ENCODE data around the gene SPRN. TPM values are rescaled to one million over a fixed set of nuclear protein-coding genes. Genes with fewer than 3 reads are reported as not detected.
"Not testable (repeated sequence)": the region's sequence is repeated elsewhere in the genome, so short reads cannot be mapped to it uniquely, and the experiment has no call there.

SPRN gene
- total RNA-seq, 2 experiments from 2014 or later: not detected

DNA sequence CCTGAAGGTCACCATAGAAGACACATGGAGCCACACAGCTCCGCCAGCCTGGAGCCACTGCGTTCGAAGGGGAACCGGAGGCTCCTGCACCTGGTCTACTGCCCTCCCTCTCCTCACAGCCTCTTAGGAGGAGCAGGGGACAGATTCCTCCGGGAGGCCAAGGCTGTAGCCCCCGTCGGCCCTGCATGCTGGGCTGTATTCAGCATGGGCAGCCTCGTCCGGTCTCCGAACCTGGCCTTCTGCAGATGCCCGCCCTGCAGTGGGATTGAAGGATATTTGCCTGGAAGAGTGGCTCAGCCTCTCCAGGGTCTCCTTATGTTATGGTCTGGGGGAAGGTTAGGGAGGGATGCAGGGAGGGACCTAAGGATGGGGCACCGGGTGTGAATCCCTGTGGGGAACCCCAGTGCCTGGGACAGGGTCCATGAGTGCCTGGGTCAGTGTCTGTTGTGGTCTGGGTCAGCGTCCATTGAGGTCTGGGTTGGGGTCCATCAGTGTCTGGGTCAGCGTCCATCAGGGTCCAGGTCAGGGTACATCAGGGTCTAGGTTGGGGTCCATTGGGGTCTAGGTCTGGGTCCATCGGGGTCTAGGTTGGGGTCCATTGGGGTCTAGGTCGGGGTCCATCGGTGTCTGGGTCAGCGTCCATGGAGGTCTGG is 16.3 kb upstream of the SPRN start:
- ATAC-seq (no peak), DNase-seq (no peak)
- peaks cover 21% of the 10 kb centered on the region for H3K4me1 Mint-ChIP-seq
- H3K27me3 Mint-ChIP-seq: peaks cover 9% of the 10 kb centered on the region
- H3K27ac Mint-ChIP-seq: no peak overlapping the region
- CTCF ChIA-PET: no interaction called here
- peaks cover 2% of the 10 kb centered on the region for H3K36me3 Mint-ChIP-seq
- no peak overlapping the region for H3K4me3 Mint-ChIP-seq
- H3K9me3 Mint-ChIP-seq (ENCODE audit: low read depth): peaks cover 7% of the 10 kb centered on the region

- no peaks in the 10 kb centered on the region for H3K9me3 Mint-ChIP-seq (ENCODE audit: low read depth)
- CTCF ChIA-PET: interaction anchor here (0.7 to 2.8 kb wide), 15 partner anchors 10 to 111 kb away, joined by 3 to 16 read pairs (median 6); no protein-coding TSS in a partner anchor
- H3K27me3 Mint-ChIP-seq: peaks cover 9% of the 10 kb centered on the region
- H3K36me3 Mint-ChIP-seq: no peaks in the 10 kb centered on the region
- H3K4me3 Mint-ChIP-seq: no peak overlapping the region
- no peak overlapping the region for H3K27ac Mint-ChIP-seq
- no peak for ATAC-seq
- DNase-seq: no peak
- H3K4me1 Mint-ChIP-seq: peaks cover 21% of the 10 kb centered on the region
Observed at GRCh38 chr10:133439517-133440461, 15.4 kb upstream of the SPRN start.

GRCh38 chr10:133438711-133439273 is 14.4 kb upstream of the SPRN start:
- Mint-ChIP-seq H3K4me3 (no peak overlapping the region), H3K27me3 (peaks cover 9% of the 10 kb centered on the region), H3K4me1 (peaks cover 21% of the 10 kb centered on the region), H3K27ac (no peak overlapping the region), H3K36me3 (no peaks in the 10 kb centered on the region), H3K9me3 (ENCODE audit: low read depth) (no peaks in the 10 kb centered on the region)
- no peak for DNase-seq
- ATAC-seq: peak; percentile 41
- CTCF ChIA-PET: interaction anchor here (0.6 to 2.8 kb wide), 26 partner anchors 9 to 1329 kb away, joined by 3 to 16 read pairs (median 4); partner anchors contain the start of genes ECHS1 and SCART1

DNA sequence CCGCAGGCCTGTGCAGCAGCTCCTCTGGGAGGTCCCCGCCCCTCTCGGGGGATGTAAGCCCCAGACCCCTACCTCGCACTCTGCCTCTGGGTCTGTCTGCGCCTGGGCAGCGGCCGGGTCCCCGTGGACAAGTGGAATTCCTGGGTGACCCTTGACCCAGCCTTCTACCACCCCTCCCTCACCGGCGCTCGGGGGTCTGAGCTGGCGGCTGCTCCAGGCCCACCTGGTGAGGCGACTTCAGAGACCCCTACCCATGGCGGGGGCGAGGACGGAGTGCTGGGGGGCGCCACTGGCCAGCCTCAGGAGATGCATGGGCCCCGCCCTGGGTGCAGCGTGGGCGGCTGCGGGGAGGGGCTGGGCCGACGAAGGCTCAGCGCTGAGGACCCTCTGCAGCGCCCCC is 8.4 kb upstream of the SPRN start:
- H3K36me3 Mint-ChIP-seq; H3K4me3 Mint-ChIP-seq; H3K4me1 Mint-ChIP-seq; H3K9me3 Mint-ChIP-seq (ENCODE audit: low read depth); DNase-seq; H3K27ac Mint-ChIP-seq; H3K27me3 Mint-ChIP-seq; ATAC-seq; CTCF ChIA-PET: not testable (repeated sequence)

- CTCF ChIA-PET; DNase-seq; H3K4me1 Mint-ChIP-seq; H3K27ac Mint-ChIP-seq; H3K4me3 Mint-ChIP-seq; H3K36me3 Mint-ChIP-seq; ATAC-seq; H3K27me3 Mint-ChIP-seq; H3K9me3 Mint-ChIP-seq (ENCODE audit: low read depth): not testable (repeated sequence)
Observed at GRCh38 chr10:133431888-133432613, 7.6 kb upstream of the SPRN start.

GRCh38 chr10:133429571-133429970 is 5.1 kb upstream of the SPRN start:
- not testable (repeated sequence) for DNase-seq, H3K27me3 Mint-ChIP-seq
- CTCF ChIA-PET: interaction anchor here (1.1 kb wide), 1 partner anchor 9 kb away, joined by 3 read pairs; no protein-coding TSS in a partner anchor

DNA sequence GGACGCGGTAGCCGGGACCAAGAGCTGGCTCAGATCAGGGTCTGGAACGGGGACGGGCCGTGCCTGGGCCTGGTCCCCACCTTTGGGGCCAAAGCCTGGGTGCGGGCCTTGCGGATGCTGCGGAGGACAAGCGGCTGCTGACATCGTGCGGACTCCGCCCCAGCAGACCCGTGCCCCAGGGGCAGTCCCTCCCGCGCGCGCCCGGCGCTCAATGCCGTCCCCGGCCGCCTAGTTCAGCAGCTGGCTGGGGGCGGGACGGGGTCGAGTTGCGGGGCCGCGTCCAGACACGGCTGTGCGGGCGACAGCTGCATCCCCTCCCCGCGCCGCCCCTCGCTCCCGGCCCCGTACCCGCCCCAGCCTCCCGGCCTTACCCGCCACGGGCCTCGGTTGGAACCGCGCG is 323 bp downstream of the SPRN start:
- ATAC-seq: not testable (repeated sequence)

More at GRCh38 chr10:133429571-133429970, 5.1 kb upstream of the SPRN start:
- not testable (repeated sequence) for H3K36me3 Mint-ChIP-seq; H3K27ac Mint-ChIP-seq; H3K4me1 Mint-ChIP-seq; H3K9me3 Mint-ChIP-seq (ENCODE audit: low read depth); H3K4me3 Mint-ChIP-seq; ATAC-seq

DNA sequence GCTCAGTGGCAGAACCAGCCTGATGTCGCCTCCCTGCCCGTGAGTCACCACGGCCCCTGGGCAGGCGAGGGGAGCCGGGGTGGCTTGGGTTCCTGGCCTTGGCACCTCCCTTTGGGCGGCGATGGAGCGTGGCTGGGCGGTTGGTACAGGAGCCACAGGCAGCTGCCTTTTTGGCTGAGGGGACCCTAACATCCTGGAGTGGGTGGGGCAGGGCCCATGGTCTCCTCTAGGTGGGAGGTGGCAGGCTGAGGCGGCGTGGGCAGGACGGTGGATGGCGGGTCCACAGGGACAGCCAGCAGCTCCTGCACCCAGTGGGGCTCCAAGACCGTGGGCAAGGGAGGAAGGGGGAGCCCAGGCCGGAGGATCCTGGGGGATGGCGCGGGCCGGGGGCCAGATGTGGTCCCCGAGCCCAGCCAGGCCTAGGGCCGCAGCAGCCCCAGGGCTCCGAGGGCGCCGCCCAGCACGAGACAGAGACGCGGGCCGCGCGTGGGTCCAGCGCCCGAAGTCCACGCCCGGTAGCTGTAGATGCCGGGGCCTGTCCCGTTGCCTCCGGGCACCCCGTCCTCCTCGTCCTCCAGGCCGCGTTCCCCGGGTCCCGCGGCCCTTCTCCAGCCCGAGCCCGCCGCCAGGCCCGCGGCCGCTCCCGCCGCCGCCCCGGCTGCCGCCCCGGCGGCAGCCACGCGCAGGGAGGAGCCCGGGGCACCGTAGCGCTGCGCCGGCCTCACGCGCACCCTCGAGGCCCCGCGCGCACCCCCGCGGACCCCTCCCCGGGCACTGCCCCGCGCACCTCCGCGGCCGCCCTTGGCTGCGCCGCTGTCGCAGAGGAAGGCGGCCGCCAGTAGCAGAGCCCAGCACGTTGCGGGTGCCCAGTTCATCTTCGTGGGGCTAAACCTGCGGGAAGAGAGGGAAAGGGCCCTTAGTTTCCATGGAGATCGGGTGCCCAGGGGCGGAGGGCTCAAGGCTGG is 1.3 kb downstream of the SPRN start:
- no peak for DNase-seq
- no peaks in the 10 kb centered on the region for H3K36me3 Mint-ChIP-seq
- H3K27ac Mint-ChIP-seq: no peak overlapping the region
- H3K4me1 Mint-ChIP-seq: no peaks in the 10 kb centered on the region
- no peak overlapping the region for H3K4me3 Mint-ChIP-seq
- CTCF ChIA-PET: no interaction called here
- peak; percentile 34 for ATAC-seq
- peaks cover 11% of the 10 kb centered on the region for H3K27me3 Mint-ChIP-seq
- no peaks in the 10 kb centered on the region for H3K9me3 Mint-ChIP-seq (ENCODE audit: low read depth)

More for the DNA sequence above, 323 bp downstream of the SPRN start:
- H3K27ac Mint-ChIP-seq; H3K4me1 Mint-ChIP-seq; H3K36me3 Mint-ChIP-seq; CTCF ChIA-PET; H3K4me3 Mint-ChIP-seq; H3K9me3 Mint-ChIP-seq (ENCODE audit: low read depth); DNase-seq: not testable (repeated sequence)
- peaks cover 11% of the 10 kb centered on the region for H3K27me3 Mint-ChIP-seq

GRCh38 chr10:133422223-133422806 is 2.1 kb downstream of the SPRN start:
- Mint-ChIP-seq H3K4me3 (no peak overlapping the region), H3K27ac (no peak overlapping the region), H3K36me3 (no peaks in the 10 kb centered on the region), H3K27me3 (peaks cover 11% of the 10 kb centered on the region), H3K9me3 (ENCODE audit: low read depth) (no peaks in the 10 kb centered on the region), H3K4me1 (no peaks in the 10 kb centered on the region)
- ATAC-seq (no peak), DNase-seq (no peak)
- CTCF ChIA-PET: interaction anchor here (0.9 kb wide), 1 partner anchor 93 kb away, joined by 3 read pairs; no protein-coding TSS in a partner anchor

DNA sequence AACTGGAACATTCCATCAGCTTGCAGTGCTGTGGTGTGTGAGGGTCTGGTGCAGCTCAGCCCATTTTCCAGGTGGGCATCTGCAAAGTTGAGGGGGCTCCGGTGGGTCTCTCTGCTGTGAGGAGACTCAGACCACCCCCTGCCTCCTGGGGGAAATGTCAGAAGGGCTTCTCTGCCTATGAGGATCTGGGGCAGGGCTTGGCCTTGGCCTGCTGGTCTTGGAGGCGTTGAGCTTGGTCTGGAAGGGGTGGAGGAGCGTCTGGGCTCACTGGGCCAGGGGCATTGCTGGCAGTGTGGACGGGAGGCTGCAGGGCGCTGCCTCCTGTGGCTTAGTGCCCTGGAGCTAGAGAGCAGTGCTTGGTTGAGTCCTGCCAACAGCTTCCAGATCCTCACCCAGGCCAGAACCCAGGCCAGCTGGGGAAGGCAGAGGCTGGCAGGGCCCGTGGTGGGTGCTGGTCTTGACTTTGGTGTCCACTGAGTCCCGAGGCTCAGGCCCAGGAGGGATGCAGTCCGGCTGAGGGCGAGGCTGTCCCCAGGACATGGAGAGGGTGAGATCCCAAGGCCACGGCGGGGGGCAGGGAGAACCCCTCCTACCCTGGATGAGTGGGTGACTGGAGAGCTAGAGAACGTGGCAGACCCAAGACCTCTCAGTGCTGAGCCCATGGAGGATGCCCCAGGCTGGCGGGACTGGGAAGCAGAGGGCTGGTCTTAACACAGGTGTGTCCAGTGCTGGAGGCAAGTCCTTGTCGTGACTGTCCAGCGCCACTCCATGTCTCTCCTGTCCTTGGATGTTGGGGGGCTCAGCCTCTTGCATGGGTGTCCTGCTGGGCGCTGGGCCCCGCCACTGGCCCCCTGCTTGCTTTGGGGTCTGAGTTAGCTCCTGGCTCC is 2.8 kb downstream of the SPRN start:
- no peaks in the 10 kb centered on the region for H3K9me3 Mint-ChIP-seq (ENCODE audit: low read depth)
- ATAC-seq (no peak), DNase-seq (no peak)
- peaks cover 11% of the 10 kb centered on the region for H3K27me3 Mint-ChIP-seq
- CTCF ChIA-PET: interaction anchor here (0.9 kb wide), 1 partner anchor 92 kb away, joined by 3 read pairs; no protein-coding TSS in a partner anchor
- H3K4me3 Mint-ChIP-seq: no peak overlapping the region
- H3K36me3 Mint-ChIP-seq: no peaks in the 10 kb centered on the region
- no peaks in the 10 kb centered on the region for H3K4me1 Mint-ChIP-seq
- no peak overlapping the region for H3K27ac Mint-ChIP-seq

DNA sequence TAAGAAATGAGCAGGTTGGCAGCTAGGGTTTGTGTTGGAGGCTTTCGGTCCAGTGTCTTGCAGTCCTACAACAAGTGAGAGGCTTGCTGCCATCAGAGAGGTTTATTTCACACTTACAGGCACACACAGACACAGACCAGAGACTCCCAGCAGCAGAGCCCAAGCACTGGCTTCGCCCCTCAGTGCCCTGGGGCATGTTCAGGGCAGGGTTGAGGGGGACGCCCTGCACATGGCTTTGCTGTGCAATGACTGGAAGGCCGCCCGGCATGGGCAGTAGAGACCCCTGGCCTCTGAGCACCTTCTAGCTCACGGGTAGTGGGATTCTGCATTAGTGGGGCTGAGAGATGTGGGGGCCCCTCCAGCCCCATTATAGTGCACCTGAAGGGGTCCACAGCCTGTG is 3.8 kb downstream of the SPRN start:
- Mint-ChIP-seq H3K27ac (no peak overlapping the region), H3K4me1 (no peaks in the 10 kb centered on the region), H3K27me3 (peaks cover 11% of the 10 kb centered on the region), H3K36me3 (peaks cover 6% of the 10 kb centered on the region), H3K9me3 (ENCODE audit: low read depth) (peaks cover under 1% of the 10 kb centered on the region), H3K4me3 (no peak overlapping the region)
- CTCF ChIA-PET: no interaction called here
- no peak for ATAC-seq
- no peak for DNase-seq

Data from activated CD8-positive, alpha-beta memory T cell treated with anti-CD3 and anti-CD28 coated beads, Interleukin-2, amount 10 ng/mL, durations not matched to agents 7 days and 5 days (primary cell).